Tongue (tissue), 2 donors: Measurements from ENCODE around the gene CRISPLD2. TPM values are rescaled to one million over a fixed set of nuclear protein-coding genes. Genes with fewer than 3 reads are reported as not detected.

Experiments used
- DNase-seq: peaks from one replicate; pipeline ENCODE4 v3.0.0-alpha.2; 2015
- total RNA-seq: library from RNA; depleted of rRNA; stranded (reverse); fragments of >200 nt; gene quantifications from one replicate; pipeline ENCODE4 v1.2.3, GENCODE V29; 2014

CRISPLD2 gene
- total RNA-seq, 1 donor from 2014 or later: 40.8 TPM

DNA sequence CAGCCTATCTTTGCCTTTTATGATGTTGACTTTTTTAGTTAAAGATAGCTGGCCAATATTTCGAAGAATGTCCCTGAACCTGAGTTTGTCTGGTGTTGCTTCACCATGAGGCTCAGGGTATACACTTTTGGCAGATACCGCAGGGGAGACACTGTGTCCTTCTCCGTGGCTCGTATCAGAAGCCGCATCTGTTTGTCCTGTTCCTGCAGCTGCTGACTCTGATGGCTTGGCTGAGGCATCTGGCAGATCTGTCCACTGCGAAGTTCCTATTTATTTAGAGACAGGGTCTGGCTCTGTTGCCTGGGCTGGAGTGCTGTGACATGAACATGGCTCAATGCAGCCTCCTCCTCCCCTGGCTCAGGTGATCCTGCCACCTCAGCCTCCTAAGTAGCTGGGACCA lies 93.5 kb downstream of the CRISPLD2 start:
- DNase-seq: peak; percentile 66

DNA sequence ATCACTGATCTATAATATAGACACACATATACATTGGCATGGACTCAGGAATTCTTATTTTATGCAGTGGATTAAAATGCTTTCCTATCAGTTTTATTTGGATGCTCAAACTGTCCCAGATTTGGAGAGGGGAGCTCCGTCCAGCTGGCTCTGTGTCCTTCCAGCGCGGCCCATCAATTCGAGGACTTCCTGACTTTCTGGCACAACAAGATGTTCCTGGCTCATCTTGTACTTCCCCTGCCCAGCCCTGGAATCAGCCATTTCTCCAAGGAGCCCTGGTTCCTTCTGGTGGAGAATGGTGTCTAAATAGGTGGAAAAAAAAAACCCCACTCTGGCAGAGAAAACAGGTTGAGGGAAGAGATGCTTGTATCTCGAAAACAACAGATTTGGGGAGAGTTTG lies 94.5 kb downstream of the CRISPLD2 start:
- no peak for DNase-seq

DNA sequence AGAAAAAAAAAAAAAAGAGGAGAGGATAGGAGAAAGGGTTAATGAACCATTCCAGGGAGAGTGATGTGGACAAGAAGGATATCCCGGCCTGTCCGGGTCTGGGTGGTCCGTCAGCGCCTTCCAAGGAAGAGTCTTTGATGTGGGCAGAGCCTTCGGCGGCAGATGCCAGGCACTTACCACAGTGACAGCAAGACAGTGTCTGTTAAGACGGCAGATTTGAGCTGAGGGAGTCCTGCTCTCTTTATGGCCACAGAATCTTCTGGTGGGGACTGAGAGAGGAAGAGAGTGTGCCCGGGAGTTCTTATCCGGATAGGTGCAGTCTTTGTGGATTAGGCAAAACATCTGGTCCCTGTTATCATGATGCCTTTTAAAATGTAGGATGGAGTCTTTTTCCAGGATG lies 96.4 kb downstream of the CRISPLD2 start:
- no peak for DNase-seq

DNA sequence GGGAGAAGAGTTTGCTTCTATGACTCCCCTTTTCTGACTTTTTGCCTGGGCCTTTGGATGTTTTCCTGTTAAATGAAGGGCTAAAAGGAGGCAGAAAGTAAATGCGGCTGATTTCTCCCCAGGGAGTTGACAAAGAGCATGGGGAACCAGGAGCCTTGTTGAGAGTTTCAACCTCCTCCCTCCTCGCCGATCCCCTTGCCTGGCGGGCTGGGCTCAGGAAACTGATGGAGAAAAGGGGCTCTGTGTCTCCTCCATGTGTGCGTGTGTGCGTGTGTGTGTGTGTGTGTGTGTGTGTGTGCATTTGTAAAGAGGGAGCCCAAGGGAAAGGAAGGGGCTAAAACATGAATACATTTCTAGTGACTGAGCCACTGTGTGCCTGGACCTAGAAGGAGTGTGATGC lies 97.1 kb downstream of the CRISPLD2 start:
- no peak for DNase-seq

DNA sequence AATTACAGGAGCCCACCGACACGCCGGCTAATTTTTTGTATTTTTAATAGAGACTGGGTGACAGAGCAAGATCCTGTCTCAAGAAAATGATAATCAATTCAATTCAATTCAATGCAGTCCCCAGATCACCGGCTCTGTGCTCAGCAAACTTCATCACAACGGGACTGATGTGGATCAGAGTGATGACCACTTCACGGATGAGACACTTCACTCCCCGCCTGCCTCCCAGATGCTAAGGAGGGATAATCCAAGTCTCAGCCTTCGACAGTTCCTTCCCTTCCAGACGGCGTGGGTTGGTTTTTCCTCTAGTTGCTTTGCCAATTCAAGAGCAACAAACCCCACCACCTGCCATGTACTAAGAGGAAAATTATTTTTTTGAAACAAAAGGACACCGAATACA lies 97.7 kb downstream of the CRISPLD2 start:
- DNase-seq: no peak

DNA sequence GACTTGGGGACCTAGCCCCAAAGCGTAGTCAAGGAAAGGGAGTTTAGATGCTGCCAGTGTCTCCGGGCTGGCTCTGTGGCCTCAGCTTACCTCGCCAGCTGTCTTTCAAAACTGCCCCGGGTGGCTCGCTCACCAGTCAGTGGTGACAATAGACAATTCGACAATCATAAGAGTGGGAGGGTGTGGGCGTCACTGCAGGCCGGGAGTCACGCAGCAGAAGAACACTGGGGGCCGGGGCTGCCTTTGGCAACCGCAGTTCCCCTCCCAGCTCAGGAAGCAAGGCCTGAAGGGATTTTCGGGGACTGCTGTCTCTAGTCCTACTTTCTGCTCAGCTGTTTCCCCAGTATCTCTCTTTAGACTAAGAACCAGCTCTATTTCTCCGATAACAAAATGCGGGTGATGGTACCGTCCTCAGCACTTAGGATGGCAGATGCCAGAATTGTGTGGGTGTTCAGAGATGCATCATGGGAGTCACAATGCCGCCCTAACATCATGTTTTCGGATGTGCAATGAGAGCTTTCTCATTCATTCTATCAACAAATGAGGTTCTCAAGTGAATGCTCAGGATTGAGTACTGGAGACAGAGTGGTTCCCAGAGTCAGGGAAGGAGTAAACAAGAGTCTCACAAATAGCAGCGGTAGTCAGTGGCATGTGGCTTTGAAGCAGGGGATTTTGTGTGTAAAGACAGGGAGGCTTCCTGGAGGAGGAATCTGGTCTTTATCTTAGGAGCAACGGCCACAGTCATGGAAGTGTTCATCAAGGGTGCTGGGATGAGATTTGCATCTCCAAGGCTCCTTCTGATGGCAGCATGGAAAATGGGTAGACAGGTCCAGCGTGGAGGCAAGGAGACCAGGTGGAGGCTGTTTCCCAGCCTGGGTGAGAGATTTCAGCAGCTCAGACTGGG lies 98.5 kb downstream of the CRISPLD2 start:
- DNase-seq: no peak

DNA sequence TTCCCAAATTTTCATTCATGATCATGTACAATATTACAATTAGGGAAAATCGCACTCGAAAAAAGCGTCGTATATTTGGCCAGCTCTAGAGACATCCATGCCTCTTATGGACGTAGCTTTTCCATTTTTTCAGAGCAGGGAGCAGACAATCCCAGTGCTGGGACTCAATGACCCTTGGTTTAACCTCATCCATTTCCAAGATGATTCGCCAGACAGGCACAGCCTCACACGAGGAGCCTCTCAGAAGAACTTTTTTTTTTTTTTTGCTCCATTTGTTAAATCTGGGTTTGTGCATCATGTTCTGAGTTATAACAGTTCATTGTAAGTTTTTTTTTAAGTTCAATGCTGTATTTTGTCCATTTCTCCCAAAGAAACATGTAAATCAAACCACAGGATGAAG lies 99.5 kb downstream of the CRISPLD2 start:
- no peak for DNase-seq

DNA sequence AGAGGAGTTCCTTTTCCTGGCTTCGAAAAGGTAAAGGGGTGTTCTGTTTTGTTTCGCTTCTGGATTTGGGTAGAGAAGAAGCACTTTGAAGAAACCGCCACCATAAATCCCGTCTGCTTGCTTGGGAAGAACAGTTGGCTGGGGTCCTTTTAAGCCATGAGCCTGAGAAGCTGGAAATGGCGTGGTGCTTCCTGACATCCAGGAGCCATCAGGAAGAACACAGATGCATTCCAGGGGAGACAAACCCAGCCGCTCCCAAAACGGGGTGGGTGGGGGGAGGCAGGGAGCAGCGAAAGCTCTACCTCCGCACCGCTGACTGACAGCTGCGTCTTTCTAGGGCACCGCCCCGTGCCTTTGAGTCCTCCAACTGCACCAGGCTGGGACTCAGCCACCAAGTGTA lies 99.9 kb downstream of the CRISPLD2 start:
- peak; percentile 56 for DNase-seq

DNA sequence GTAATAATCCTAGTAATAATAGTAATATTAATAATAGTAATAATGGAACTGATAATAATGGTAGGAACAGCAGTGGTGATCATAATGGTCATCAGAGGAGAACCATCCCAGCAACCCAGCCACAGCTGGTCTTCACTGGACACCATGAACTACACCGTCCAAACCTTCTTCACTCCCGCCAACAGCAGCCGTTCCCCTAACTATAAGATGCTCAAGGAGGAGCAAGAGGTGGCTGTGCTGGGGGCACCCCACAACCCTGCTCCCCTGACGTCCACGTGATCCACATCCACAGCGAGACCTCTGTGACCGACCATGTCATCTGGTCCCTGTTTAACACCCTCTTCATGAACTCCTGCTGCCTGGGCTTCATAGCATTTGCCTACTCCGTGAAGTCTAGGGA lies 100.5 kb downstream of the CRISPLD2 start:
- DNase-seq: no peak

DNA sequence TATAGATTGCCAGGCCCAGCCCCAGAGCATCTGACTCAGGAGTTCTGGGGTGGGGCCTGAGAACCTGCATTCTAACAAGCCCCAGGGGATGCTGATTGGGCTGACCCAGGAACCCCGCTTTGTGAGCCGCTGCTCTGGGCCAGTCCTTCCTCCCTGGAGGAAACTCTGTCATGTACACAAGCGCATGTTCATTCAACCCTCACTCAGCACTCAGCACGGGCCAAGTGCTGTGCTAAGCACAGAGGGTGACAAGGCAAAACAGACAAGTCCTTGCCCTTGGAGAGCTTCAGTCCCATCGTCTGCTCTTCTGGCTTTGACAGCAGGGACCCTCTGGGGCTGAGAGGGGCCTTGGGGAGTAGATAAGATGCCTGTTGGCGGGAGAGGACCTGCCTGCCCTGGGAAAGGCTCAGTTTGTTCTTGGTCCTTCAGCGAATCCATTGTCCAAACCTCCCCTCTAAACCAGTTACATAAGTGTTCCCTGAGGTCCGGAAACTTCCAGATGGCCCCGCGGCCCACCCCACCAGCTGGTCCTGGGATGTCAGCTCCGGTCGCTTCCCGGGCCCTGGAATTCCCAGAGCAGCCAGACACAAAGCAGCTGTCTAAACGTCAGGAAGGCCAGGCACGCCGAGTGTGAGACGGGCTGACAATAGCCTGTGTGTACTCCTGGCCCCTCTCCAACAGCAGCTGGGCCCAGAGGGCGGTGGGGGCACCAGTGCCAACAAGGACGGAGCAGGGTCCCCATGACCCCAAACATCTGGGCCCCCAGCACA lies 102.8 kb downstream of the CRISPLD2 start:
- peak; percentile 96 for DNase-seq

DNA sequence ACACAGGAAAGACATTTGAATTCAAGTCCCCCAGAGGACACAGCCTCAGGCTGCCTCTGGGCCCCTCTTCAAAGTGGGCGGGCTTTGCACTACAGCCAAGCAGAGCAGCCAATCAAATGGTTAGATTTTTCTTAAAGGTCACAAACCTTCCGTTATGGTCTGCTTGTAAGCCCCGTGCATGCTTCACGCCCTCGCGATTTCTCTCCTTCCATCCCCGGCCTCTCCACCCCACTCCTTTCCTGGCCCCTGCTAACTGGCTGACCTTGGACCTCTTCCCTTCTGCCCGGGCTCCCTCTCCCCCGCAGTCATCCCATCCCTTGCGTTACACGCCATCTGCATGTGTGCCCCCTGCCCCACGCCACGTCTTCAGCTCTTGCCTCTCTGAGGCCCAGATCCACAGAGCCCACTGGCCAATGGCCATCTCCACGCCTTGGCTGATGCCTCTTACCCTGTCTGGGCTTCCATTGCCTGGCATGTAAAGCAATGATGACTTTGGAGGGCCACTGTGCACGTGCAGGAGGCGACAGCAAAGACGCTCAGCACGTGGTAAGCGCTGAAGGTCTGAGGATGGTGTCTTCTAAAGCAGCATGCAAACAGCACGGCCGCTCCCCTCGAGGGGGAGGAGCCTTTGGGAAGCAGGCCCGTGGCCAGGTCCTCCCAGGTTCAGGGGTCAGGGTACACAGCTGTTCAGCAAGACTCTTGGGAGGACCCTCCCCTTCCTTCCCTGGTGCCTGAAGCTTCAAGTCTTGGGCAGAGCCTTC lies 104.7 kb downstream of the CRISPLD2 start:
- peak; percentile 63 for DNase-seq

DNA sequence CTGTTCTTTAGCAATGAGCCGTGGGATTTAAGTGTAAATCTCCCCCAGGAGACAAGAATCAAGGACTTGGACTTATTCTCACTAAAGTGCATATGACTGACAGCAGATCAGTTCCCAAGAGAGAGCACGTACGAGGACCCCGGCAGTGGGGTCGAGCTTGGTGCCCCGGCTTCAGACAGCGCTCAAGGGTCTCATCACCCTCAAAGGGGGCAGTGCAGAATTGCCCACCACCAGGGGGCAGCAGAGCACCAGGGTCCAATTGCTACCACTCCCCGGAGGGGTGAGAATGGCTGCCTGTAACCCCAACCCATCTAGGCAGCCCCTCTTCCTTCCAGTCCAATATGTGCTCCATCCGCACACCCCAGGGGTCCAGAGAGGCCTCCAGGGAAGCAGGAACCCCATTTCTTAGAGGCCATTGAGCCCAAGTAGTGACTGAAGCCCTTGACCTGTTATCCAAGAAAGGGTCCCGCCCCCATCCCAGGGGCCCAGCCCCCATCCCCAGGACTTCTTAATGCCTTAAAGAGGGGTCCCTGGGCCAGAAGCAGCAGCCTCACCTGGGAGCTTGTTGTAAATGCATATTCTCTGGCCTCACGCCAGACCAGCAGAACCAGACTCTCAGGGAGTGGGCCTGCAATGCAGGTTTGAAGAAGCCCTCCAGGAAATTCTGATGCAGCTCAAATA lies 105.4 kb downstream of the CRISPLD2 start:
- no peak for DNase-seq

DNA sequence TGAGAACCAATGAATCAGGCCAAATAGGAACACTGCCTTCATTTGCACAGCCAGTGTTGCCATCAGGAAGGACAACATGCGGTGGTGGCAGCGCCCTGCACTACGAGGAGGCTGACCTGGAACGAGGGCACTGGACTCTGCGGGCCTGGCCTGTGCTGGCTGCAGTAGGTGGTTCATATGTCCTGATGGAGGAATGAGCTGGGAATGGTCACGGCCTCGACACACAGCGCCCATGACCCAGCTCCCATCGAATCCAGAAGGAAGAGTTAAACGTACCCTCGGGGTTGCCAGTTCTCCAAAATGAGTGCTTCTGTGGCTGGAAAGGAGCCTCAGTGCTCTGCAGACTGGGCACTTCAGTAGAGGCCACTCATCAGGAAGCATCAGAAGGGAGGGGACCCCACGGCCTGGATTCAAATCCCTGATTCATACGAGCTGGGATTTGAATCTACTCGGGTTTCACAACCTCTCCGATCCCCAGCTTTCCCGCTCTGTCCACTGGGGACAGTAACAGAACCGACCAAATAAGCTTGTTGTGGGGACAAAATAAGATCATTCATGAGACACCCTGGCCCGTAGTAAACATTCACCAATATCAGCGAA lies 106.1 kb downstream of the CRISPLD2 start:
- DNase-seq: no peak

DNA sequence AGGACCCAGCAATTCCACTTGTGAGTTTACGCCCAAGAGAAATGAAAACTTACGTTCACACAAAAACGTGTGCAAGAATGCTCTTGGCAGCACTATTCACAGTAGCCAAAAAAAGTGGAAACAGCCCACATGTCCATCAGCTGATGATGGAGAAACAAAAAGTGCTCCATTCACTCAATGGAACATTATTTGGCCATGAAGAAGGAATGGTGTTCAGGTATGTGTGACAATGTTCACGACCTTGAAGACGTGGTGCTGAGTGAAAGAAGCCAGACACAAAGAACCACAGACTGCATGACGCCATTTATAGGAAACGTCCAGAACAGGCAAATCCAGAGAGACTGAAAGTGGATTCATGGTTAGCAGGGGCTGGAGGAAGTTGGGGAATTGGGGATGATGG lies 106.7 kb downstream of the CRISPLD2 start:
- no peak for DNase-seq

DNA sequence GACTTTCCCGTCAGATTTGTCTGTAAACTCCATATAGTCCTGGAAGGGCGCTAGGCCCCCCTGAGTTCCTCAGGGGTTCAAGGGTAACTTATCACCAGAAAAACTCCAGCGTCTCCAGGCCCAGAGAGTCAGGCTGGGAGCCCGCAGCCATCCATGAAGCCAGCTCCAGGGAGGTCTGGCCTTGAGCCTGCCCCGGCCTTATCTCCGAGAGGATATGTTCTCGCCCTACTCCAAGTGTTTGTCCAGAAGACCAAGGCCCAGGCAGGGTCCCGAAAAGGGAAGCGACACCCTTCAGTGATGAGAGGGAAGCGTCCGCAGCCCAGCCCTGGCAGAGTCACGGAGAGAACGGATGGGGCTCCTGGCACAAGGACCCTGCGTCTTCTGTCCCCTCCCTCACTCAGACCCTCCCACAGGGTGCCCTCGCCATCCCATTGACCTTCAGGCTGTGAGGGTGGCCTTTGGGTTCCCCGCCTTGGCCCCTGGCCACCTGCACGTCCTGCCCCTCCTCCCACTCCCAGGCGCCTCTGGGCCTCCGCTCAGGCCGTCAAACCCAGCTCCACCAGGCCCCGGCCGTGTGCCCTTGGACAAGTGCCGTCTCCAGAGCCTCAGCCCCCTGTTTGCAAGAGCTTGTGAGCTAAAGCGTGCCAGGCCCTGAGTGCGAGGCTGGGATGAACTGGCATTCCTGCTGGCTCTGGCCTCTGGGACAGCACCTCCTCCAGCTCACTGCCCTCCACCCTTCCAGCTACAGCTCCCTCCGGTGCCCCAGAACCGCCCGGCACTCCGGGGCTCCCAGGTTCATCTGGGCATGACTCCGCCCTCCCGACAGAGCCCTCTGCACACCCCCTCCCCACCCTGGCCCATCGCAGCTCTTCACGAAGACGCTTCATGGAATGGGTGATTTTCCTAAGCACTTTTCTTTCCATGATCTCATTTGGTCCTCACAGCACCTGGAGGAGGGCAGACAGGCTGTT lies 108.1 kb downstream of the CRISPLD2 start:
- DNase-seq: no peak

DNA sequence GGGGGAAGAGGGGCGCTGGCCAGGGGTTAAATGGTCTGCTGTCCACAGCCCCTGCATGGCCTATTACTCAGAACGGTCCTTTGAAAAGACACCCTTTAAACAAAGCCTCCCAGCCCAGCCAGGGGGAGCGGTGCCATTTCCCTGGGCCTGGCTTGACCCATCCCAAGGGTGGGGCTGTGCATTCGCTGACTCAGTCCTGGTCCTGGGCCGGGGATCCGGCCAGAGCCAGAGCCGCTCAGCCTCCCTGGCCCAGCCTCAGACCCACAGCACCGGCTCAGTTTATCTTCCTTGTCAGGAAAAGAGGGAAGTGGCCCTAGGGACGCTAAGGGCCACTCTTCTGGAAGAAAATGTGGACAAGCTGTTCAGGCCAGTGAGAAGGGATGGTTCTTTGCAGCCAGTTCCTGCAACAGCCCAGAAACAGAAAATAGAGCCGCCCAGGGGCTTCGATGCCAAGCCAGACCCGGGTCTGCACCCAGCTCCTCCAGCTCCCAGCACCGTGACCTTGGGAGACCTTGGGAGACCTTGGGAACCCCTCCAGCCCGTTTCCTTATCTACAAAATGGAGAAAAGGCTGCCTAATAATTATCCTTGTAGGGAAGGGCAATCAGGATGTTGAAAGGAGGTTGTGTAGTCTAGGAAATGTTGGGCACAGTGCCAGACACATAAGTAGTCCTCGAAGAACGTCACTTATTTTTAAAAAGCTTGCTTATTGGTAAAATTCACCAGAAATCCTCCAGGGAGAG lies 109.1 kb downstream of the CRISPLD2 start:
- no peak for DNase-seq

DNA sequence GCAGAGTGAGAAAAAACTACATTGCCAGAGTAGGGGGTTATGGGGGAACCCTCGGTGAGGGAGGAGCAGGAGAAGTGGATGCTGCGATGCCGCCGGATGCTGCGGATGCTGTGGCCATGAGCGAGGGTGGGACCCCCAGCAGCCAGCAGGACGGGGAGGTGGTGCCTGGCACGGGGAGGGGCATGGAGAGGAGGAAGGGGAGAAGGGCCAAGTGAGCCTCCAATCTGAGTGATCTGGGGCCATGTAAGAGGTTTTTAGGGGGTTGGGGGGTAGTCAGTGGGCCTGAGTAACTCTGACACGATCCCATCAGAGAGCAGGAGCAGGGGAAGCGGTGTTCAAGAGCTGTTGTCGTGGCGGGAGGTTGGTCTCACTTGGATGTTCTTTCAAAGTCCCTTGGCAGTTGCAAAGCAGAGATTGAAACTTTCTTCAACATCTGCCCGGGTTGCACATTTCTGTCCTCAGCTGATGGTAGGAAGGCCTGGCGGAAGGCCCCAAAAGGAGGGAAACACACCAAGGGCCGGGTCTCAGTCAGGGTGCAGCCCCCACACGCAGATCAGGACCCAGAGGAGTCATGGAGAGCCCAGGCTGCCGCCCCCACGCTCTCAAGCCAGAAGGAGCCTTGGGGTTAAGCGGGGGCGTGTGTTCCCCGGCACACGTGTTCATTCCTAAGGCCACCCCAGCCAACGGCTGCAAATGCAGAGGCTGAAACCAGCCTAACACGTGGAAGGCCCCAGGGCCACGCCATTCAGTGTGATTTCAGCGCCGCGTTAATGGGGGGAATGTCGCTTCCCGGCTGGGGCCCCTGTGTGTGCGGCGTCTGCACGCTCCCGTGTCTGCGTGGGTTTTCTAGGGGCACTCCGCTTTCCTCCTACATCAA lies 109.9 kb downstream of the CRISPLD2 start:
- DNase-seq: no peak

DNA sequence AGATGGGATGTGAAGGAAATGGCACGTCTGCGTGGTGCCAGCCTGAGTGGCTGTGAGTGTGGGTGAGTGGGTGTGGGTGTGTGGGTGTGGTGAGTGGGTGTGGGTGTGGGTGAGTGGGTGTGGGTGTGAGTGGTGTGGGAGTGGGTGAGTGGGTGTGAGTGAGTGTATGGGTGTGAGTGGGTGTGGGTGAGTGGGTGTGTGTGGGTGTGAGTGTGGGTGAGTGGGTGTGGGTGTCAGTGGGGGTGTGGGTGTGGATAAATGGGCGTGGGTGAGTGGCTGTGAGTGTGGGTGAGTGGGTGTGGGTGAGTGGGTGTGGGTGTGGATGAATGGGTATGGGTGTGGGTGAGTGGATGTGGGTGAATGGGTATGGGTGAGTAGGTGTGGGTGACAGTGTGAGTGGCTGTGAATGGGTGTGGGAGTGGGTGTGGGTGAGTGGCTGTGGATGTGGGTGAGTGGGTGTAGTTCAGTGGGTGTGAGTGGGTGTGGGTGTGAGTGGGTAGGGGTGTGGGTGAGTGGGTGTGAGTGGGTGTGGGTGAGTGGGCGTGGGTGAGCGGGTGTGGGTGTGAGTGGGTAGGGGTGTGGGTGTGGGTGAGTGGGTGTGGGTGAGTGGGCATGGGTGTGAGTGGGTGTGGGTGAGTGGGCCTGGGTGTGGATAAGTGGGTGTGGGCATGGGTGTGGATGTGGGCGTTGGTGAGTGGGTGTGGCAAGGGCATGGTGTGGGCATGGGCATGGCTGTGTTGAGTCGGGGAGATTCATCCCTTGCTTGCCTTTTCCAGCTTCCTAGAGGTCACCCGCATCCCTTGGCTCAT lies 110.7 kb downstream of the CRISPLD2 start:
- DNase-seq: no peak
